Choroid plexus epithelial cell (primary cell): ENCODE data around the gene TSLP.
A peak's percentile ranks its signal among the peaks of the same experiment; 100 is the strongest.

ENCODE experiments used
- DNase-seq: peaks from one replicate; pipeline ENCODE4 v3.0.0-alpha.2; 2010; ENCODE audit warnings: low read depth
- H3K4me3 ChIP-seq: 2 replicates; pipeline ENCODE4 v1.5.1; 2011; ENCODE audit warnings: low read depth, mild to moderate bottlenecking, control low read depth, low read length, moderate library complexity
- TF ChIP-seq, protein P1 (sequence below): conservative IDR thresholded peaks from 2 replicates; pipeline ENCODE4 v1.5.1; 2011; ENCODE audit warnings: low read depth, mild to moderate bottlenecking, control low read depth, inconsistent platforms, low read length, moderate library complexity

Gene TSLP

DNA sequence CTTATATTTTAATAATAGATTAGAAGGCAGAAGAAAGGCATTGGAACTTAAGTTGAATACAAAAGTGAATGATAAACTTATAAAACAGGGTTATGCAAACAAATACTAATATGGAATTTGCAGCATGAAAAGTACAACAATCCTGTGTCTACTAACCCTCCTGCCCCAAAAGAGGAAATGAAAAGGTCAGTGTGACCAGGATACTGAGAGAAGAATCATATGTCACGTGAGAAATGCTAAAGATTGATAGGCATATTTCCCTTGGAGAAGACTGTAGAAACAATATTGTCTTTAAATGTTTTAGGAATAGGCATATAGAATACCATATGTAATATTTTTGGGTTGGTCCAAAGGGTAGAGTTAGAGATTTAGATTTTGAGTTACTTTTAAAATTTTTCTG, 24.5 kb downstream of the TSLP start:
- no peak for DNase-seq
- H3K4me3 ChIP-seq, result no peak overlapping the region
- TF ChIP-seq, protein P1, sequence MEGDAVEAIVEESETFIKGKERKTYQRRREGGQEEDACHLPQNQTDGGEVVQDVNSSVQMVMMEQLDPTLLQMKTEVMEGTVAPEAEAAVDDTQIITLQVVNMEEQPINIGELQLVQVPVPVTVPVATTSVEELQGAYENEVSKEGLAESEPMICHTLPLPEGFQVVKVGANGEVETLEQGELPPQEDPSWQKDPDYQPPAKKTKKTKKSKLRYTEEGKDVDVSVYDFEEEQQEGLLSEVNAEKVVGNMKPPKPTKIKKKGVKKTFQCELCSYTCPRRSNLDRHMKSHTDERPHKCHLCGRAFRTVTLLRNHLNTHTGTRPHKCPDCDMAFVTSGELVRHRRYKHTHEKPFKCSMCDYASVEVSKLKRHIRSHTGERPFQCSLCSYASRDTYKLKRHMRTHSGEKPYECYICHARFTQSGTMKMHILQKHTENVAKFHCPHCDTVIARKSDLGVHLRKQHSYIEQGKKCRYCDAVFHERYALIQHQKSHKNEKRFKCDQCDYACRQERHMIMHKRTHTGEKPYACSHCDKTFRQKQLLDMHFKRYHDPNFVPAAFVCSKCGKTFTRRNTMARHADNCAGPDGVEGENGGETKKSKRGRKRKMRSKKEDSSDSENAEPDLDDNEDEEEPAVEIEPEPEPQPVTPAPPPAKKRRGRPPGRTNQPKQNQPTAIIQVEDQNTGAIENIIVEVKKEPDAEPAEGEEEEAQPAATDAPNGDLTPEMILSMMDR, result no peak

DNA sequence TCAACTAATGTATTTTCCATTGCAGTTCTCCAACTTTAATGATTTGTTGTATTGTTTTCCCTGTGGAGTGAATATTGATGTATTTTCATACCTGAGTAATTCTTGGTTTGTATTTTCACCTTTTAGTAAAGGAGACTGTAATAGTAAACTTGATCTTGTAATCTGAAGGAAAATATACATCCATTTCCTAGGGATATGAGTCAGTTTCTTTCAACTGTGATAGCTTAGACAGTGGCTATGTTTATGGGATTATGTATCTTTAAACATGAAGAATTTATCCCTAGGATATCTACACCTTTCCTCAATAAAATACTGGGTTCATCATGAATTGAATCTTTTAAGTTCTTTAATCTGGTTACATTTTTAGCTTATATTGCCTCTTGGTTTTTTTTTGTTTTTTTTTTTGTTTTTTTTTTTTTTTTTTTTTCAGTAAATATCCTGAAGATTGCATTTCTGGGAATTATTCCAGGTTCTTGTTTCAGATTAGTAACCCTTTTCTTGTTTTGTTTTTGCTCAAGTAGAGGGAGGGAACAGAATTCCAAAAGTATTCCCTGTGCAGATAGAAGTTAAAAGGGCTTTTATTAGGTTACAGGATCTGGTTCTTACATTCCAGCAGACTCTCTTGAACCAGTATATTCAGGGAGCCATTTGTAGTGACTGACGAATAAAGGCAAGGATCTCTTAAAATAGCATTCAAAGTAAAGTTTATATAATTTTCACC, 27.7 kb downstream of the TSLP start:
- TF ChIP-seq, protein P1, result no peak
- no peak overlapping the region for H3K4me3 ChIP-seq
- DNase-seq, result peak; percentile 31

DNA sequence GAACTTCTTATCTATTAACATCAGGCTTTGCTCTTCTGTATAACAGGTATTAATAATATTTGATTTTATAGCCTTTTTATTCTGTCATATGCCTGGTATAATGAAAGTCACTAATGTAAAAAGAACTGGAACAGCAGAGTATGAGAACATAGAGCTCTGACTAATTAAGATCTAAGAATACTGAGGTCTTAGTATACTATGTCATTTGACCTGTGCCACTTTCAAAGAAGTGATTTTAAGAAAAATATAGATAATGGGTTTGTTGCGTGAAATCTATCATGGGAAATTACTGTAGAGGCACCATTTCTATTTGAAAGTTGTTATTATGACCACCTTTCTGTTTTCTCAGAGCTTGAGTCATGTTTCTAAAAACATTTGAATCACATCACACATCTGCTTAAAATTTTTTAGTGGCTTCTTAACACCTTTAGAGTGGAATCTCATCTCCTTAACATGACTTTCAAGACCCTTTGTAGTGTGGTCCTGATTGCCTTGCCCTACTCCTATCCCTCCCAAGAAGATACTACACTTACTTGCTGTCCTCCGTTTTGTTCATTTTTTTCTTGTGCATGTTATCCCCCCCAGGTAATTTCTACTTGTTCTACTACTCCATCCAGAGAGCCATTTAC, 34.9 kb downstream of the TSLP start:
- no peak overlapping the region for H3K4me3 ChIP-seq
- TF ChIP-seq, protein P1, result no peak
- no peak for DNase-seq

DNA sequence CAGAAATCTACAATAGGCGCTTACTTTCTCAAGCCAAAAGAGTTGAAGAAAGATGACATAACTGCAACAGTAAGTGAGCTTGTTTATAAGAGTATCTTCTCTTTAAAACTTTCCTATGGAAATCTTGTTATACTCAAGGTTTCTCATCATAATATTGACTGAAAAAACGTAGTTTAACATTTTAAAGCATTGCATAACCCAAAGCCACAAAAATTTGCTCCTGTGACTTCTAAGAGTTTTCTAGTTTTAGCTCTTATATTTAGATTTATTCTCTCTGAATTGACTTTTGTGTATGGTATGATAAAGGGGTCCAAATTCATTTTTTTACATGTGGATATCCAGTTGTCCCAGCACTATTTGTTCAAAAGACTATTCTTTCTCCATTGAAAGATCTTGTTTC, 35.9 kb downstream of the TSLP start:
- TF ChIP-seq, protein P1, result no peak
- H3K4me3 ChIP-seq, result no peak overlapping the region
- DNase-seq, result peak; percentile 63

DNA sequence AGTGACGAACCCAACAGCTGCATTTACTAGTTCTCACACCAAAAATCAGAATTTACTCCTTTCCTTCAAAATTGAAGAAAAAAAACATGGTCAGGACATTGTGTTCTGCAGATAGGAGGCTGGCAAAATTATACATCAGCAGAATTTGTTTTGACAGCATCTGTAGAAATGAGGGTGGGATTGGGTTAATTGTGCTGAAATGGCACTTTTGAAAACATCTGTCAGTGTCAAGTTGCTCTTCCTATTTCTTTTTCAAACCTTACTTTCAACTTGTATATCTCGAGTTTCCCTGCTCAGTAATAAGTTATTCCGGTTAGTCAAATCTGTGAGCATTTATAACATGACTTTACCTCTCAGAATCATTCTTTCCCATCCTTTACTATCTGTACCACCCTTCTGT, 40.4 kb downstream of the TSLP start:
- no peak for DNase-seq
- H3K4me3 ChIP-seq, result no peak overlapping the region
- TF ChIP-seq, protein P1, result no peak

DNA sequence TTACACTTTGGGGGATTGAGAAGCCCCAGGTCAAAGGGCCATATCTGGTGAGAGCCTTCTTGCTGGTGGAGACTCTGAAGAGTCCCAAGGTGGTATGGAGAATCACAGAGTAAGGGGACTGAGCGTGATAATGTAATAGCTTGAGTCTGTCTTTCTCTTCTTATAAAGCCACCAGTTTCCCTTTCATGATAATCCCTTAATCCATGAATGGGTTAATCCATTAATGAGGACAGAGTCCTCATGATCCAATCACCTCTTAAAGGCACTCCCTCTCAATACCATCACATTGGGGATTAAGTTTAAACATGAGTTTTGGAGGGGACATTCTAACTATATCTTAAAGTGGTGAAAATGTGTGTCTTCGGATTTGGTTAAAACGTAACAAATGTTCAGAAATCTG, 42.2 kb downstream of the TSLP start:
- no peak overlapping the region for H3K4me3 ChIP-seq
- DNase-seq, result no peak
- TF ChIP-seq, protein P1, result no peak

DNA sequence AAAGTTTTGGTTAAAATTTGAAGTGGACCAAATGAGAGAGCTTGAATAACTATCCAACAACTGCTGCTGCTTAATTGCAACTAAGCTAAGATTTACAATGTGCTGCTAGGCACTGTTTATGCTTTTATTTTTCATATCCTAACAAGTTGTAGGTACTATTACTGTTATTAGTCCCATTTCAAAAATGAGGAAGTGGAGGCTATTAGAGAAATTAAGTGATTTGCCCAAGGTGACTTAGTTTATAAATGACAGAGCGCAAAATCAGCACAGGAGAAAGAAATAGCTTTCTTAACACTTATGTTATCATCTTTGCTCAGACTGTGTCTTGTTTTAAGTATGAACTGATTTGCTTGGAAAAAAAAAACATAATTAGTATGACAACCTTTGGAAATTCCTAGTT, 43.7 kb downstream of the TSLP start:
- no peak for DNase-seq
- H3K4me3 ChIP-seq, result no peak overlapping the region
- TF ChIP-seq, protein P1, result no peak
